HG03432 (cell line): ENCODE results near the gene ZNF507.

Experiments used
- ATAC-seq: cut with Tn5 transposase; IDR thresholded peaks from one replicate; pipeline ENCODE4 v1.9.1; 2021; ENCODE audit warnings: mild to moderate bottlenecking, moderate library complexity; ENCODE audit not compliant: unreplicated experiment

ZNF507 gene

DNA sequence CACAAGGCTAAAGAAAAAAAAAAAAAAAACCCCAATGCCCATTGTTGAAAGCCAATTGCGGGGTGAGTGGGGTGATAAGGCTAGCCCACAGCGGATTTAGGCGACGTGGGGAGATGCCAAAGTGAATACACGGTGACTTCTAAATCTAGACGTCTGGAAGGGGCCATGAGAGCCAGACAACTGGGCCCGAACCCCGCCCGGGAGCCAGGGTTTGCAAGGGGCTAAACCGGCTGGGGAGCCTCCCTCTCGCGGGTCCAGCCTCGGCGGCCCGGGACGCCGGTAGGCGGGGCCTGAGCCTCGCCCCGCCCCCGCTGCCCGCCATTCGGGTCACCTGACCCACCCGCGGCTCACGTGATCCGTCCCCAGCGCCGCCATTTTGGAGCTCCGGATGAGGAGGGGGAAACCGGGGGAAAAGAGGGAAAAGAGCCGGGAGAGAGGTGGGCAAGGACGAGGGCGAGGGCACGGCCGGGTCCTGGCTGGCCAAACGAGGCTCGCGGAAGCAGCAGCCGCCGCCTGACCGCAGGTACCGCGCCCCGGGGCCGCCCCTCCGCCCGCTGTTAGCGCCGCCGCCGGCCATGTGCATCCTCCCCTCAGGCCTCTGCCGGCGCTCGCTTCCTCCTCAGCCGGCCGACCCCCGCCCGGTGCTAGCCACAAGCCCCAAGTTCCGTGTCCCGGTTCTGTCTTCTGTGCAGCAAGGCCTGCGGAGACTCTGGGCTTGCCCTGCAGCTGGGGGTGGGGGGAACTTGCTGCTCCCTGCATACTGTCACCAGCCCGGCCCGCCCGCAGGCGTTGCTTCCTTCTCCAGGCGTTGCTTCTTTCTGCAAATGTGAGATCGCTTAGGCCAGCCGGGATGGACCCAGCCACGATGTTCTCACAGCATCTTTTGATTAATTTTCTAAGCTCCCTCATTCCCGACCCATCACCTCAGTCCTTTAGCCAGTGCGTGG, at the start of gene ZNF507:
Gene ZNF507, plus strand, starts transcription at position 350 of the 947 bp plus-strand sequence. CDS start 7,221 bp downstream, outside the sequence.
- ATAC-seq, result peak; percentile 89

GRCh38 chr19:32296694-32297093, 48.7 kb upstream of the ZNF507 start:
- no peak for ATAC-seq

DNA sequence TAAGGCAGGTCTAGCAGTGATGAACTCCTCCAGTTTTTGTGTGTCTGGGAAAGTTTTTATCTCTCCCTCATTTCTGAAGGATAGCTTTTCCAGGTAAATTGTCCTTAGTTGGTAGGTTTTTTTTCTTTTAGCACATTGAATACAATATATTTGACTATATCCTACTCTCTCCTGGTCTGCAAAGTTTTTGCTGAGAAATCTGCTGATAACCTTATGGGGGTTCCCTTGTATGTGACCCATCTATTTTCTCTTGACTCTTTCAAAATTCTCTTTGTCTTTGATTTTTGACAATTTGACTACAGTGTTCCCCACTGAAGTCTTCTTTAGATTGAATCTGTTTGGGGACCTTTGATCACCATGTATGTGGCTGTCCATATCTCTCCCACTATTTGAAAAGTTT, 42.6 kb upstream of the ZNF507 start:
- no peak for ATAC-seq

DNA sequence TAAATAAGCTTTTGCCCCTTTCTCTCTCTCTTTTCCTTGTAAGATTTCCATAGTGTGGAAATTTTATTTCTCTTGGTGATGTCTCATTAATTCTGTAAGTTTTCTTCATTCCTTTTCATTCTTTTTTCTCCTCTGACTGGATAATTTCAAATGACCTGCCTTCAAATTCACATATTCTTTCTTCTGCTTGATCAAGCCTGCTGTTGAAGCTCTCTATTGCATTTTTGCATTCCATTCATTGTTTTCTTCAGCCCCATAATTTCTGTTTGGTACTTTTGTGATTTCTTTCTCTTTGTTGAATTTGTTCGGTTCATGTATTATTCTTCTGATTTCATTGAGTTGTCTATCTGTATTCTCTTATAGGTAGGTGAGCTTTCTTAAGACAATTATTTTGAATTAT, 42.2 kb upstream of the ZNF507 start:
- ATAC-seq, result no peak

GRCh38 chr19:32307591-32307990, 37.8 kb upstream of the ZNF507 start:
- ATAC-seq, result no peak

DNA sequence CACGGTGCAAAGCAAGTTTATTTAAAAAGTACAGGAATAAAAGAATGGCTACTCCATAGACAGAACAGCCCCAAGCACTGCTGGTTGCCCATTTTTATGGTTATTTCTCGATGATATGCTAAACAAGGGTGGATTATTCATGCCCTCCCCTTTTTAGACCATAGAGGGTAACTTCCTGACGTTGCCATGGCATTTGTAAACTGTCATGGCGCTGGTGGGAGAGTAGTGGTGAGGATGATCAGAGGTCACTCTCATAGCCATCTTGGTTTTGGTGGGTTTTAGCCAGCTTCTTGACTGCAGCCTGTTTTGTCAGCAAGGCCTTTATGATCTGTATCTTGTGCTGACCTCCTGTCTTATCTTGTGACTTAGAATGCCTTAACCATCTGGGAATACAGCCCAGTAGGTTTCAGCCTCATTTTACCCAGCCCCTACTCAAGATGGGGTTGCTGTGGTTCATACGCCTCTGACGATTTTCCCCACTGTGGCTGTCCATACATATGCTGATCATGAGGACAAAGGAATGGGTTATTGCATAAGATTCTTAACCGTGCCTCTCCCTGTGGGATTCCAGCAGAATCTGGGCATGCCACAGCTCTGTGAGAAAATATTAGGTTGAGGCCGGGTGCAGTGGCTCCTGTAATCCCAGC, 36.9 kb upstream of the ZNF507 start:
- ATAC-seq, result no peak

DNA sequence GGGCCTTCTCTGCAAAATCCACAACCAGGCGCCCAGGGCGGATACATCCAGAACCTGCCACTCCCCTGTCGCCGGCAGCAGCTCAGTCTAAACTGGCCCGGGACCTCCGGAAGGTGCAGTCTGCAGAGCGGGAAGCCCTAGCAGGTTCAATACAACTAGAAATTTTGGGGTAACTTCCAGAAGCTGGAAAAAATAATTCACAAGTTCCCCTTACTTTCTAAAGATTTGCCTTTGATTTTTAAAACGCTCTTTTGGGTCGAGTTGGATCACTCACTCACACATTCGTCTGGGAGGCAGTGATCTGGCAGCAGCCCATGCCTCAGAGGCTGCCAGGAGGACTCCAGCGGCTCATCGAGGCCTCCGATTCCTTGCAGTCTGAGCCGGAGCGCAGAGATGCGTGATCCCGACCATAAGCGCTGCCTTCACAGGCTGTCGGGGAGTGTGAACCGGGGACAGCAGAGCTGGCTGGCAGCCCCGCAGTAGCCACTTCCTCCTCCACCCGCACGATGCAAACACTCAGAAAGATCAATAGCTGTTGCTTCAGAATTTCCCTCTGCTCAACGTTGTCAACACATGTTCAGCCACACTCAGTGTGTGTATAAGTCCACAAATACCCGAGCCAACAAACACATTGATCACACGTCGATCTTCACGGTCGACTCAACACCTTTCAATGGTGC, 35.6 kb upstream of the ZNF507 start:
- ATAC-seq, result no peak

- no peak for ATAC-seq
Observed at GRCh38 chr19:32311371-32311770, 34.0 kb upstream of the ZNF507 start.

DNA sequence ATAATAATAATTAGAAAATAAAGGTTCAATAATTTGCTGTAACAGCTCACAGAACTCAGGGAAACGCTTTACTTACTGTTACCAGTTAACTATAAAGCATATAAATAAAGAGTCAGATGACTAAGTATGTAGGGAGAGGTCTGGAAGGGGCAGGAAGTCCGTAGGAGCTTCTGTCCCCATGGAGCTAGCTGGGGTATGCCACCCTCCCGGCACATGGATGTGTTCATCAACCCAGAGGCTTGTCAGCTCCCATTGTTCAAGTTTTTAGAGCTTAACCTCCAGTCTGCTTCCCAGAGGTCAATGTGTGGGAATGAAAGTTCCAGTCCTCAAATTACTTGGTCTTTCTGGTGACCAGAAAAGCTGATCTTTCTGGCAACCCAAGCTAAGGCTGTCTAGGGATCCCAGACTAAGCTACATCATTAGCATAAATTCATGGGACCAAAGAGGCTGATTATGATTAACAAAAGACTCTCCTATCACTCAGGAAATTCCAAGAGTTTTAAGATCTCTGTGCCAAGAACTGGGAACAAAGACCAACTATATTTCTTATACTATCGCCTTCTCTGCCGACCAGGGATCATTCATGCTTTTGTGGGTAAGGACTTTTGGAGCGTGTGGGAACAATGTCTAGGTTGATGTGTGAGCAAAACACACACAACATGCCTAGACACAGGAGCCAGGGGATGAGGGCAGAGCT, 31.7 kb upstream of the ZNF507 start:
- no peak for ATAC-seq

- no peak for ATAC-seq
Observed at GRCh38 chr19:32316034-32316433, 29.4 kb upstream of the ZNF507 start.

DNA sequence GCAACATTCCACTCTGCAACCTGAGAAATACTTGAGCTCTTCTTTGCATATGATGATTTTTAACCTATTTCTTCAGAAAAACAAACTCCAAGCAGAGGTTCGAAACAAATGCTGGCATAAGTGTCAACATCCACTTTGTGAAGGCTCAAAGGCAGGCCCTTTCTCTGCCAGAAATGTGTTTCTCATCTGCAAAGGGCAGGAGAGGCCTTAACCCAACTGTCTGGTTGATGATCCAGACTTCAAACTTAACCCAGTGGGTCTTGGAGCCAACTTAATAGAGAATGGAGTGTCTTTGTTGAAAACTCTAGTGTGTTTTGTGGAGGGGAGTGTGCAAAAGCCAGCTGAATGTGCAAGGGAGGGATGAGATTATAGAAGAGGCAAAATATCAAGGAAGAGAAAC, 28.3 kb upstream of the ZNF507 start:
- ATAC-seq, result no peak

GRCh38 chr19:32318884-32319520, 26.4 kb upstream of the ZNF507 start:
- no peak for ATAC-seq

GRCh38 chr19:32322541-32322940, 22.9 kb upstream of the ZNF507 start:
- ATAC-seq, result no peak

- no peak for ATAC-seq
Observed at GRCh38 chr19:32324631-32325285, 20.7 kb upstream of the ZNF507 start.

DNA sequence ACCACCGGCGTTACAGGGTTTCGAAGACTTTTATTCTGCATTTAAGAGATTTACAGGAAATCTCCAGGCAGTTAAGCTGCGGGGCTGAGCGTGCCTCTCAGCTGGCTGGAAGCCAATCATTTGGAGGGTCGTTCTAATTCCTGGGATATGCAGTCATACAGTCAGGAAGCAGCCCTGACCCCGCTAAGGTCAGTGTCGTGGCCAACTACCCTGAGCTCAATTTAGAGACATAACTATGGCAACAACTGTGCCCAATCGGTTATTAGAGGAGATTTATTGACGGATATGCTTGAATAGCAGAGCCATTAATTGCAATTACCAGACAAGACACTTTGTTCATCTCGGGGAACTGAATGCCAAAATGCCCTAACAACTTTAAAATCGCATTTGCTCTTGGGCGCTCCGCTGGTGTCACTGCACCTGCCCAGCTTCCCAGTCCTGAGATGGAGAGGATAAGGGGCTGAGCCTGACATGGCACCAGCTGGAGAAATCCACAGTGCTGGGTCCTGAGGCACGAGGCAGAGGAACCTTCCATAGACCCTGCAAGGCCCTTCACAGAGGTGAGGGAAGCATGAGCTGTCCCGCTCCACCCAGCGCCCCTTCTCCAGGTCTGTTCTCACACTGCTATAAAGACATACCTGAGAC, 15.1 kb upstream of the ZNF507 start:
- no peak for ATAC-seq

DNA sequence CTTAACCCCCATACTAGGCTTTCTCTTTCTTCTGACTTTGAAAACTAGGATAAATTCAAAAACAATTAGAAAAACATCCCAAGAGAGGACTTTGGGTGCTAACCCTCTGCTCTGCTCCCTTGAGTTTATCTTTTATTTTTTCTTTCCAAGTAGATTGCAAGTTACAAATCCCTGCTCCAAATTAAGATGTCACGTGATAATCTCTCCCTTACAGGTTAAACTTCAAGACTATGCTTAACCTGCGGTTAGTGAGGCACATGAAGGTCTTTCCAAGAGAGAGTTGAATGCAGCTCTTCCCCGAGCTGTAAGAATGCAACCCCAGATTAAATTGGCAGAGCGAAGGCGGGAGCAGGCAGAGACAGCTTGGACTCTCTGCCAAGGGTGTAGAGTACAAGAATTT, 12.2 kb upstream of the ZNF507 start:
- ATAC-seq, result no peak

- ATAC-seq, result no peak
Observed at GRCh38 chr19:32336259-32337083, 8.9 kb upstream of the ZNF507 start.

DNA sequence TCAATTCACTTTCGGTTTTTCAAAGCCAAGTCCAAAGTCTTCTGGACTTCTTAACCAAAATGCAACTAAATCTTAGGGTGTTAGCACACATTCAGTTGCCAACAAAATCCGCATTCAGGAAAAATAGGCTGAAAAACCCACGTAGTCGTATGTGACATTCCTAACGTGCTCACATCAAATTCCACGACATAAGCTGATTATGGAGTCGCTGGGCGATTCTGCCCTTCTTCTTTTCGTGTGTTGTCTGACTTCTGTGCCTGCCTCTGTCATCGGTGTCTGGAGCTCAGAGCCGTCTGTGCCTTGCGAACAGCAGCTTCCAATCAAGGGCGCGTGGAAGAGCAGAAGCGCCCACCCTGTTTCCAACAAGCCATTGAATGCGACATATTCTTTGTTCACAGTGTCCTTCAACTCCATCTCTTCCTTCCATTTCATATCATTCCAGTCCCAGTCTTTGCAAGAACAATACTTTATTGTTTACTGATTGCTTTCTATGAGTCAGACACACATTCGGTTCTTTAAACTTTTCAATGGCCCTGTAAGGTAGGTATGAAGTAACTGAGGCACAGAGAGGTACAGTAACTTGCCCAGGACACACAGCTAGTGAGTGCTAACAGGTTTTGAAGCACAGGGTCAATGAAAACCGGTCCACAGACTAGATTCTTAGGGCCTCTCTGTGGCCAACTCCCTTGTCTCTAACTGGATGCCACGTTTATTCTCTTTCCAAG, 8.2 kb upstream of the ZNF507 start:
- no peak for ATAC-seq
